H9 (cell line): ENCODE measurements around the gene GUK1. TPM values are rescaled to one million over a fixed set of nuclear protein-coding genes. Genes with fewer than 3 reads are reported as not detected.

Source experiments
- DNase-seq: peaks from one replicate; pipeline ENCODE4 v3.0.0-alpha.2; 2017
- H2AFZ ChIP-seq: one replicate; pipeline ENCODE4 v1.6.1; 2013; ENCODE audit warnings: mild to moderate bottlenecking, low read length, control low read depth, moderate library complexity
- H2AK5ac ChIP-seq: 2 replicates; pipeline ENCODE4 v1.6.1; 2013; ENCODE audit warnings: low read length, control low read depth, mixed read lengths; ENCODE audit not compliant: insufficient read length
- H2BK120ac ChIP-seq: one replicate; pipeline ENCODE4 v1.6.1; 2013; ENCODE audit warnings: low read depth, mild to moderate bottlenecking, low read length, control low read depth, inconsistent platforms; ENCODE audit not compliant: poor library complexity, severe bottlenecking
- H2BK12ac ChIP-seq: 2 replicates; pipeline ENCODE4 v1.6.1; 2013; ENCODE audit warnings: low read length, control low read depth, mixed read lengths, low read depth; ENCODE audit not compliant: insufficient read length
- H2BK15ac ChIP-seq: 2 replicates; pipeline ENCODE4 v1.6.1; 2013; ENCODE audit warnings: low read depth, low read length, control low read depth
- H2BK20ac ChIP-seq: one replicate; pipeline ENCODE4 v1.6.1; 2013; ENCODE audit warnings: low read depth, mild to moderate bottlenecking, low read length, control low read depth, inconsistent platforms; ENCODE audit not compliant: poor library complexity, severe bottlenecking
- H2BK5ac ChIP-seq: 2 replicates; pipeline ENCODE4 v1.6.1; 2013; ENCODE audit warnings: low read length, control low read depth, mixed read lengths; ENCODE audit not compliant: insufficient read length
- H3K14ac ChIP-seq: 2 replicates; pipeline ENCODE4 v1.6.1; 2013; ENCODE audit warnings: low read length, control low read depth; ENCODE audit not compliant: insufficient read depth
- H3K18ac ChIP-seq: 2 replicates; pipeline ENCODE4 v1.6.1; 2013; ENCODE audit warnings: low read depth, mild to moderate bottlenecking, mixed read lengths, low read length, control low read depth; ENCODE audit not compliant: insufficient read length
- H3K23ac ChIP-seq: 2 replicates; pipeline ENCODE4 v1.6.1; 2013; ENCODE audit warnings: low read length, control low read depth, mixed read lengths, low read depth; ENCODE audit not compliant: insufficient read length
- H3K23me2 ChIP-seq: 2 replicates; pipeline ENCODE4 v1.6.1; 2013; ENCODE audit warnings: low read depth, mild to moderate bottlenecking, mixed read lengths, low read length, control low read depth; ENCODE audit not compliant: insufficient read length, poor library complexity, severe bottlenecking
- H3K27ac ChIP-seq: 2 replicates; pipeline ENCODE4 v1.5.1; 2013; ENCODE audit warnings: low read length, control low read depth, mixed read lengths, low read depth; ENCODE audit not compliant: insufficient read length
- H3K27me3 ChIP-seq: 2 replicates; pipeline ENCODE4 v1.6.1; 2013; ENCODE audit warnings: low read length, control low read depth, inconsistent platforms; ENCODE audit not compliant: insufficient read depth
- H3K4ac ChIP-seq: 2 replicates; pipeline ENCODE4 v1.6.1; 2013; ENCODE audit warnings: low read depth, mild to moderate bottlenecking, control low read depth, inconsistent platforms, low read length, moderate library complexity
- H3K4me1 ChIP-seq: 2 replicates; pipeline ENCODE4 v1.6.1; 2013; ENCODE audit warnings: low read length, control low read depth, inconsistent platforms; ENCODE audit not compliant: insufficient read depth
- H3K4me2 ChIP-seq: 2 replicates; pipeline ENCODE4 v1.6.1; 2013; ENCODE audit warnings: low read length, control low read depth, mixed read lengths; ENCODE audit not compliant: insufficient read length, insufficient read depth
- H3K56ac ChIP-seq: 2 replicates; pipeline ENCODE4 v1.6.1; 2013; ENCODE audit warnings: low read depth, mild to moderate bottlenecking, mixed read lengths, low read length, control low read depth; ENCODE audit not compliant: insufficient read length
- H3K79me1 ChIP-seq: 2 replicates; pipeline ENCODE4 v1.6.1; 2013; ENCODE audit warnings: low read depth, mild to moderate bottlenecking, moderate library complexity, low read length, control low read depth, inconsistent platforms; ENCODE audit not compliant: insufficient read depth, poor library complexity, severe bottlenecking
- H3K79me2 ChIP-seq: 2 replicates; pipeline ENCODE4 v1.6.1; 2013; ENCODE audit warnings: low read length, control low read depth, inconsistent platforms; ENCODE audit not compliant: insufficient read depth
- H3K9ac ChIP-seq: 2 replicates; pipeline ENCODE4 v1.6.1; 2013; ENCODE audit warnings: low read length, control low read depth, mixed read lengths; ENCODE audit not compliant: insufficient read length; ENCODE audit errors: extremely low read depth
- H3K9me3 ChIP-seq: one replicate; pipeline ENCODE4 v1.6.1; 2013; ENCODE audit warnings: low read depth, low read length, inconsistent platforms; ENCODE audit not compliant: control insufficient read depth
- H3T11ph ChIP-seq: one replicate; pipeline ENCODE4 v1.6.1; 2013; ENCODE audit warnings: mild to moderate bottlenecking, low read length, control low read depth, inconsistent platforms
- H4K20me1 ChIP-seq: one replicate; pipeline ENCODE4 v1.6.1; 2013; ENCODE audit not compliant: control insufficient read depth, insufficient read length, insufficient read depth
- H4K5ac ChIP-seq: 2 replicates; pipeline ENCODE4 v1.6.1; 2013; ENCODE audit warnings: low read depth, mild to moderate bottlenecking, mixed read lengths, low read length, control low read depth; ENCODE audit not compliant: insufficient read length
- H4K8ac ChIP-seq: replicated peaks from 2 replicates; pipeline ENCODE4 v1.6.1; 2013; ENCODE audit warnings: low read length, control low read depth, mixed read lengths, low read depth; ENCODE audit not compliant: insufficient read length
- H4K91ac ChIP-seq: 2 replicates; pipeline ENCODE4 v1.6.1; 2013; ENCODE audit warnings: low read depth, mild to moderate bottlenecking, moderate library complexity, mixed read lengths, low read length, control low read depth; ENCODE audit not compliant: insufficient read length
- H3K27ac Mint-ChIP-seq, 3 experiments: 2 replicates in 2 of 3; 3 replicates in 1 of 3; pipeline ENCODE4 v1.8.0; 2020 to 2021; ENCODE audit warnings: mixed read lengths in 3 of 3, mild to moderate bottlenecking in 1 of 3, moderate library complexity in 1 of 3
- H3K27me3 Mint-ChIP-seq: 2 replicates; pipeline ENCODE4 v1.8.0; 2021; ENCODE audit warnings: low read depth, mild to moderate bottlenecking, moderate library complexity, mixed read lengths
- H3K36me3 Mint-ChIP-seq, 3 experiments: 2 replicates in 2 of 3; 3 replicates in 1 of 3; pipeline ENCODE4 v1.8.0; 2020 to 2021; ENCODE audit warnings: low read depth in 3 of 3, mixed read lengths in 3 of 3; ENCODE audit not compliant: insufficient read depth in 1 of 3
- H3K4me1 Mint-ChIP-seq, 2 experiments: 2 replicates each; pipeline ENCODE4 v1.8.0; 2020; ENCODE audit warnings: mixed read lengths in 2 of 2
- H3K4me3 Mint-ChIP-seq, 2 experiments: 2 replicates in 1 of 2; 3 replicates in 1 of 2; pipeline ENCODE4 v1.8.0; 2020 to 2021; ENCODE audit warnings: mild to moderate bottlenecking in 2 of 2, mixed read lengths in 2 of 2, moderate library complexity in 1 of 2
- H3K9me3 Mint-ChIP-seq, 2 experiments: 2 replicates in 1 of 2; 3 replicates in 1 of 2; pipeline ENCODE4 v1.8.0; 2020; ENCODE audit warnings: mild to moderate bottlenecking in 2 of 2, mixed read lengths in 2 of 2, moderate library complexity in 1 of 2
- CTCF ChIP-seq: fragments of 200-600 bp; sonication (generic); conservative IDR thresholded peaks from 3 replicates; pipeline ENCODE4 v1.8.0; 2021; ENCODE audit warnings: antibody characterized with exemption, mild to moderate bottlenecking
- WGBS: extraction: QIAGEN DNeasy Blood & Tissue Kit; methylation state at CpG from one replicate; pipeline ENCODE4 v1.1.7; 2013; ENCODE audit warnings: missing lambda C conversion rate, low lambda C conversion rate, mixed read lengths; ENCODE audit not compliant: insufficient read length; ENCODE audit errors: extremely low coverage; 5-methylcytosine and 5-hydroxymethylcytosine counted together
- total RNA-seq: library from RNA; stranded (reverse); gene quantifications from 2 replicates; pipeline ENCODE4 v1.2.1, GENCODE V29; 2021

Gene GUK1
- total RNA-seq, 1 experiment from 2014 or later = 88.2 TPM

GRCh38 chr1:228096416-228097332 is 43.4 kb upstream of the GUK1 start:
- Histone ChIP-seq H2BK5ac (no peak overlapping the region), H3K18ac (no peak overlapping the region), H3K27me3 (no peaks in the 10 kb centered on the region), H4K5ac (no peak overlapping the region), H4K91ac (no peak overlapping the region), H2AK5ac (no peak overlapping the region), H2BK12ac (no peak overlapping the region), H3K14ac (no peak overlapping the region), H3K4me1 (no peaks in the 10 kb centered on the region), H3K79me1 (peaks cover 8% of the 10 kb centered on the region), H3K23me2 (no peaks in the 10 kb centered on the region), H2BK20ac (no peak overlapping the region), H3K4ac (no peak overlapping the region), H4K20me1 (no peaks in the 10 kb centered on the region), H3K9ac (no peak overlapping the region), H3K4me2 (no peak overlapping the region), H2AFZ (no peak overlapping the region), H3K79me2 (peaks cover 40% of the 10 kb centered on the region), H2BK15ac (no peak overlapping the region), H3K27ac (no peak overlapping the region), H4K8ac (no peak overlapping the region), H2BK120ac (no peak overlapping the region), H3K56ac (no peak overlapping the region), H3K23ac (no peak overlapping the region), H3T11ph (no peak overlapping the region), H3K9me3 (no peaks in the 10 kb centered on the region)
- no peak for TF ChIP-seq CTCF
- Mint-ChIP-seq H3K9me3 (peaks cover 8 to 11% of the 10 kb centered on the region in 2 experiments), H3K36me3 (peaks cover 42 to 76% (median 67%) of the 10 kb centered on the region in 3 experiments), H3K4me1 (peaks cover 8 to 16% of the 10 kb centered on the region in 2 experiments), H3K27me3 (no peaks in the 10 kb centered on the region), H3K27ac (no peak overlapping the region), H3K4me3 (no peak overlapping the region; a peak in 1 of 5 replicates)
- WGBS = no CpG with 5 or more reads among the region's 13 CpGs
- peak; percentile 22 for DNase-seq
